IMR-90 (cell line): ENCODE measurements around the gene COPS7A.
A peak's percentile ranks its signal among the peaks of the same experiment; 100 is the strongest.

Source experiments
- BHLHE40 ChIP-seq: fragments of 150-350 bp; IDR thresholded peaks from 2 replicates; pipeline ENCODE4 v1.6.1; 2016; ENCODE audit warnings: mild to moderate bottlenecking, low read depth, low read length
- CEBPB ChIP-seq: IDR thresholded peaks from 2 replicates; pipeline ENCODE4 v1.6.1; 2012; ENCODE audit warnings: low read depth, low read length, improper control_type of control experiment
- CTCF ChIP-seq: conservative IDR thresholded peaks from 2 replicates; pipeline ENCODE4 v1.5.1; 2012; ENCODE audit warnings: mild to moderate bottlenecking, low read depth, low read length, improper control_type of control experiment
- ELK1 ChIP-seq: fragments of 150-350 bp; IDR thresholded peaks from 2 replicates; pipeline ENCODE4 v1.6.1; 2016; ENCODE audit warnings: low read depth, mild to moderate bottlenecking, low read length, moderate library complexity, borderline replicate concordance
- MAFK ChIP-seq: IDR thresholded peaks from 2 replicates; pipeline ENCODE4 v1.6.1; 2012; ENCODE audit warnings: low read depth, low read length, improper control_type of control experiment
- MAZ ChIP-seq: IDR thresholded peaks from 2 replicates; pipeline ENCODE4 v1.6.1; 2012; ENCODE audit warnings: low read depth, mild to moderate bottlenecking, low read length, improper control_type of control experiment, moderate library complexity, borderline replicate concordance
- MXI1 ChIP-seq: IDR thresholded peaks from 2 replicates; pipeline ENCODE4 v1.6.1; 2012; ENCODE audit warnings: low read depth, mild to moderate bottlenecking, low read length, moderate library complexity, borderline replicate concordance
- NFE2L2 ChIP-seq: fragments of 150-350 bp; IDR thresholded peaks from 2 replicates; pipeline ENCODE4 v1.6.1; 2016; ENCODE audit warnings: low read depth, mild to moderate bottlenecking, low read length
- POLR2A ChIP-seq: IDR thresholded peaks from 2 replicates; pipeline ENCODE4 v1.6.1; 2012; ENCODE audit warnings: mild to moderate bottlenecking, low read depth, low read length
- RAD21 ChIP-seq: IDR thresholded peaks from 2 replicates; pipeline ENCODE4 v1.6.1; 2012; ENCODE audit warnings: low read length, improper control_type of control experiment
- RCOR1 ChIP-seq: IDR thresholded peaks from 2 replicates; pipeline ENCODE4 v1.6.1; 2012; ENCODE audit warnings: mild to moderate bottlenecking, low read length, improper control_type of control experiment; ENCODE audit not compliant: insufficient replicate concordance
- RFX5 ChIP-seq: IDR thresholded peaks from 2 replicates; pipeline ENCODE4 v1.8.0; 2012; ENCODE audit warnings: low read depth, mild to moderate bottlenecking, low read length, moderate library complexity
- SMC3 ChIP-seq: fragments of 150-350 bp; IDR thresholded peaks from 2 replicates; pipeline ENCODE4 v1.6.1; 2016; ENCODE audit warnings: low read depth, mild to moderate bottlenecking, antibody characterized with exemption, low read length, moderate library complexity
- USF2 ChIP-seq: fragments of 150-350 bp; IDR thresholded peaks from 2 replicates; pipeline ENCODE4 v1.6.1; 2017; ENCODE audit warnings: mild to moderate bottlenecking, antibody characterized with exemption, low read length, low read depth

GRCh38 chr12:6767353-6768319 lies 43.8 kb downstream of the COPS7A start:
- TF ChIP-seq POLR2A (no peak), CTCF (no peak), MAZ (no peak), RAD21 (no peak), BHLHE40 (no peak), MAFK (no peak), RCOR1 (no peak), MXI1 (peak; percentile 93), USF2 (peak; percentile 44; the same call in 1 of the 2 replicates), CEBPB (no peak), SMC3 (no peak), ELK1 (no peak), NFE2L2 (no peak), RFX5 (no peak)
